GM19238 (cell line): Measurements from ENCODE around the gene COLGALT1.

ENCODE experiments used
- DNase-seq: peaks from one replicate; pipeline ENCODE4 v3.0.0; 2011; ENCODE audit warnings: low spot score; ENCODE audit not compliant: insufficient read length

Gene COLGALT1

GRCh38 chr19:17598953-17599352, 43.5 kb downstream of the COLGALT1 start:
- no peak for DNase-seq

- DNase-seq = no peak
Measured at GRCh38 chr19:17599780-17600179, 44.3 kb downstream of the COLGALT1 start.

DNA sequence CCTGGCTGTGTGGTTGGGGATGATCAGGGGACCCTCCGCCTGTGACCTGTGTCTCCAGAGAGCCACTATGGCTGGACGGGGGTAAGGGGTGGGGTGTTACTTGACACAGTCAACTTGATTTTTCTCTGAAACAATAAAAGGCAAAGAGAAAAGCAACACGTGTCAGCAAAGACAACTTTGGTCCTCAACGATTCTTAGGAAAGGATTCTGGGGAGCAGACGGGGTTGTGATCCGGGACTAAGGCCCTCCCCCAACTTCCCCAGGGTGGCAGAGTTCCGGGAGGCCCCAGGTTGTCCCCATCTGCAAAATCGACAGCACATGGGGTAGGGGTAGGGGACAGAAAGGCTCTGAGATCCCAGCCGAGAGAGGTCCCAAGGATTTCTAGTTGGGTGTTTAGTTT, 46.2 kb downstream of the COLGALT1 start:
- no peak for DNase-seq

GRCh38 chr19:17602217-17602616, 46.8 kb downstream of the COLGALT1 start:
- no peak for DNase-seq

DNA sequence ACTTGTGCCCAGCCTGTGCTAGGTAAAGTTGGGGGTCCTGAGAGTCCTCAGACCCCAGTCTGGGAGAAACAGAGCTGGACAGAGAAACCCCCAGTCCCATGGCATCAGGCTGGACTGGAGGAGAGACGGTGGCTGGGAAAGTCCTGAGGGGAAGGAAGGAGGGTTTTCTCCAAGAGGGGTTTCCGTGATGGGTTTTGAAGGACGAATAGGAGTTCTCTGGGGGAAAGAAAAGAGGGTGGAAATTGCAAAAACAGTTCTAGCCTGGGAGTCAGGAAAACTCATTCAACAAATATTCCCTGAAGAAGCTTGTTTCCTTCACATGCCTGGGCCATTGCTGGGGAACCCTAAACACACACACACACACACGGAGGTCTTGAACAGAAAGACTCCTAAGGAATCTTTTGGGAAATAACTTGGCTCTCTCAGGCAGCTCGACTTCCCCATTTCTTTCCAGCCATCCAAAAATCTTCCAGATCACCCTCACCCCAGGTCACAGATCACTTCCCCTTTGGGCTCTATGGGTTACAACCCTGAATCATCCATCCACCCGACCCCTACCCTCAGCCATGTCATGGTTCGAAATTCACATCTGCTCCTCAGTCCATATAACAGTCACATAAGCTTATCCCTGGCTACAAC, 47.5 kb downstream of the COLGALT1 start:
- DNase-seq = no peak

DNA sequence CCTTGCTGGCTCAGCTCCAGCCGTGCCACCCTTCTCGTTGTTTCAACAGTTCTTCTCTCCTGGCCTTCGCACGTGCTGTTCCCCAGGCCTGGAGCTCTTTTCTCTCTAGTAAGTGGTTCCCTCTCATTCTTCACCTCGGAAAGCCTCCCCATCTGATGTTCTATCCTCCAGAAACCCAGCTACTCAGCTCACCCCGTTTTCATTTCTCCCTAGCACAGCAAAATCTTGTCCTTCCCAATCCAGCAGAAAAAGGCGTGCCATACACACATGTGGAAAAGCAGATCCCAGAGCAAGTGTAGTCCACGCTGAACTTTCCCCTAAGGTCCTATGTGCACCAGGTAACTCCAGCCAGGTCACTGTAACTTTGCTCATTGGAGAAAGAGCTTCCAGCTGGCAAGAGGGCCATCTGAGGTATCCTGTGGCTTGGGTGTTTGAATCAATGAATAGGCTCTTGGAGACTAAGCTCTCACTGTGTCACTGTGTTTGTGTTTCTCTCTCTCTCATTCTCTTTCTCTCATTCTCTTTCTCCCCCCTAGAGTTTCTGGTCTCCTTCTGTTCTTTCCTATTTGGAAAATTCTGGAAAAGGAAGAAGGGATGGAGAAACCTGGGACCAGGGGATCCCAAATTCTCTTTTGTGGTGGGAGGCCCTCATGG, 49.0 kb downstream of the COLGALT1 start:
- DNase-seq = no peak

GRCh38 chr19:17605117-17605516, 49.7 kb downstream of the COLGALT1 start:
- DNase-seq = no peak

GRCh38 chr19:17605761-17606589, 50.5 kb downstream of the COLGALT1 start:
- DNase-seq = peak; percentile 86

DNA sequence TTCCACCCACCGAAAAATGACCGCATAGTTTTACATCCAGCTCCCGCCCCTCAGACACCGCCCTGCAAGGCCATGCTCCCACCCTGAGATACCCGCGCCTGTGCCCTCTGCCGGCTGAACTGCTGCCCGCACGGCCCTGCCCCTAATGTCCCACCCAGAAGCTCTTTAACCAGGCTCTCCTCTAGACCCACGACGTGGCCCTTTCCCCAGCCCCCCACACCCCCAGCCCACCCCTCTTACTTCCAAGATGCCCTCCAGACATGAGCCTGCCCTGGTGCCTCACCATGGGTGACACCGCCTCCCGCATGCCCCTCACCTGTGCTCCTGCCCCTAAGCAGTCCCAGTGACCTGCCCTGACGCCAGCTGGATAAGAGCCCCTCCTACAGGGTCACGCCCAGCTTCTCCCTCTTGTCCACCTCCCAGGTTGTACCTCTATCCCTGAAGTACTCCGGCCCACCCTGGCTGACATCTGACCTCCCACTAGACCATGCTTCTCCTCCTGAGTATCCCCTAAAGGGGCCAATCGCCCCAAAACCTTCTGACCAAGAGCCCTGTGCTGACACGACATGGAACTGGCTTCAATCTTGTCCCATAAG, 51.2 kb downstream of the COLGALT1 start:
- no peak for DNase-seq

GRCh38 chr19:17607936-17608335, 52.5 kb downstream of the COLGALT1 start:
- no peak for DNase-seq

- no peak for DNase-seq
Measured at GRCh38 chr19:17610384-17610783, 54.9 kb downstream of the COLGALT1 start.

GRCh38 chr19:17611462-17612244, 56.2 kb downstream of the COLGALT1 start:
- DNase-seq = no peak

DNA sequence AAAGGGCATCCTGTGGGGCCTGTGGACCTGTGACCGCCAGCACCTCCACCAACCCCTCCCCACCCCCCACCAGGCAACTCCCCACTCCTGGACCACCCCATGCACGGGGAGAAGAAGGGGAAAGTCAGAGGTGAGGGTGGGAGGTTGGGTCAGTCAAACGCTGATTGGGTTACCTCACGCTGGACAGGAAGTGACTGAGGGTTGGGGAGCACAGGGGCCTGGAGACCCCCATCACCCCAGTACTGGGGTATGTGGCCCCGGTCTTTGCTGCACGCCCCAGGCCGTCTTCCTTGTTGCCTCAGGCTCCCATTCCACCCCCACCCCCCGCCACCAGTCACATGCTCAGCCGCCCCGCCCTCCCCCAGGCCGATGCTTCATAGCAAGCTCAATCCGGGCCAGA, 59.0 kb downstream of the COLGALT1 start:
- DNase-seq = no peak

GRCh38 chr19:17615889-17616685, 60.6 kb downstream of the COLGALT1 start:
- no peak for DNase-seq

GRCh38 chr19:17616686-17616960, 61.2 kb downstream of the COLGALT1 start:
- no peak for DNase-seq

GRCh38 chr19:17616961-17617806, 61.7 kb downstream of the COLGALT1 start:
- no peak for DNase-seq

- no peak for DNase-seq
Measured at GRCh38 chr19:17617807-17618192, 62.4 kb downstream of the COLGALT1 start.

- no peak for DNase-seq
Measured at GRCh38 chr19:17618281-17618903, 62.9 kb downstream of the COLGALT1 start.

DNA sequence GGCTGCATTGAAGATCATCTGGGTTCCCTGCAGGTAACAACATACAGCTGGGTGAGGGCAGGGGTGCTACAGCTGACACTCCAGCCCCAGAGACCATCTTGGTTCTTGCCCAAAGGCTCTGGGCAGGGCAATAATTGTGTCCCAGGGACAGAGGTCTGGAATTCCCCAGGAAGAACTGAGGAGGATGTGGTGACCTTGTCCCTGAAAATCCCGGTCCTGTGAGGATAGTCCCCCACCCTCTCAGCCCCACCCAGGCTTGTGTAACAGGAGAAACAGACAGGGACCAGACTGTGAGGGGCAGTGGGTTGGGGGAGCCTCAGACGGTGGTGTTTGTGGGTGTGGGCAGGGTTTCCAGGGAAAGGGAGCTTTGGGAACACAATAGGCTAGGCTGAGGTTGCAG, 63.5 kb downstream of the COLGALT1 start:
- no peak for DNase-seq
